HepG2 (cell line): ENCODE measurements around the gene ZAR1L.

Source experiments
- NFYB ChIP-seq: sonication (generic); formaldehyde crosslinking; IDR thresholded peaks from 2 replicates; pipeline ENCODE4 v1.4.0; 2020; ENCODE audit warnings: missing genetic modification reagents
- PBX2 ChIP-seq: IDR thresholded peaks from 2 replicates; pipeline ENCODE4 v1.6.1; 2016; ENCODE audit warnings: control low read depth
- RAD21 ChIP-seq: fragments of 450-650 bp; formaldehyde crosslinking; IDR thresholded peaks from 2 replicates; pipeline ENCODE4 v1.5.0; 2020; ENCODE audit warnings: mild to moderate bottlenecking
- YY1 ChIP-seq: IDR thresholded peaks from 2 replicates; pipeline ENCODE4 v1.6.1; 2011; ENCODE audit warnings: low read length, low read depth, moderate library complexity, mild to moderate bottlenecking; ENCODE audit not compliant: insufficient read depth, insufficient replicate concordance
- ZBTB4 ChIP-seq: sonication (generic); formaldehyde crosslinking; IDR thresholded peaks from 2 replicates; pipeline ENCODE4 v1.4.0; 2020; ENCODE audit warnings: missing genetic modification reagents, mild to moderate bottlenecking, borderline replicate concordance
- TF ChIP-seq, protein P1 (sequence below): sonication (generic); formaldehyde crosslinking; IDR thresholded peaks from 2 replicates; pipeline ENCODE4 v1.5.0; 2020; ENCODE audit warnings: mild to moderate bottlenecking, missing genetic modification reagents, moderate library complexity
- TF ChIP-seq, protein P2 (sequence below): sonication (generic); formaldehyde crosslinking; conservative IDR thresholded peaks from 2 replicates; pipeline ENCODE4 v1.8.0; 2022; ENCODE audit warnings: mild to moderate bottlenecking, moderate library complexity, missing genetic modification reagents

GRCh38 chr13:32316501-32316900, 1.3 kb upstream of the ZAR1L start:
- TF ChIP-seq PBX2 (CRISPR knock-in tag) (no peak), NFYB (CRISPR knock-in tag) (no peak), YY1 (no peak), ZBTB4 (CRISPR knock-in tag) (no peak), RAD21 (CRISPR knock-in tag) (no peak)
- TF ChIP-seq, protein P1, sequence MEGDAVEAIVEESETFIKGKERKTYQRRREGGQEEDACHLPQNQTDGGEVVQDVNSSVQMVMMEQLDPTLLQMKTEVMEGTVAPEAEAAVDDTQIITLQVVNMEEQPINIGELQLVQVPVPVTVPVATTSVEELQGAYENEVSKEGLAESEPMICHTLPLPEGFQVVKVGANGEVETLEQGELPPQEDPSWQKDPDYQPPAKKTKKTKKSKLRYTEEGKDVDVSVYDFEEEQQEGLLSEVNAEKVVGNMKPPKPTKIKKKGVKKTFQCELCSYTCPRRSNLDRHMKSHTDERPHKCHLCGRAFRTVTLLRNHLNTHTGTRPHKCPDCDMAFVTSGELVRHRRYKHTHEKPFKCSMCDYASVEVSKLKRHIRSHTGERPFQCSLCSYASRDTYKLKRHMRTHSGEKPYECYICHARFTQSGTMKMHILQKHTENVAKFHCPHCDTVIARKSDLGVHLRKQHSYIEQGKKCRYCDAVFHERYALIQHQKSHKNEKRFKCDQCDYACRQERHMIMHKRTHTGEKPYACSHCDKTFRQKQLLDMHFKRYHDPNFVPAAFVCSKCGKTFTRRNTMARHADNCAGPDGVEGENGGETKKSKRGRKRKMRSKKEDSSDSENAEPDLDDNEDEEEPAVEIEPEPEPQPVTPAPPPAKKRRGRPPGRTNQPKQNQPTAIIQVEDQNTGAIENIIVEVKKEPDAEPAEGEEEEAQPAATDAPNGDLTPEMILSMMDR, result no peak
- TF ChIP-seq, protein P2, sequence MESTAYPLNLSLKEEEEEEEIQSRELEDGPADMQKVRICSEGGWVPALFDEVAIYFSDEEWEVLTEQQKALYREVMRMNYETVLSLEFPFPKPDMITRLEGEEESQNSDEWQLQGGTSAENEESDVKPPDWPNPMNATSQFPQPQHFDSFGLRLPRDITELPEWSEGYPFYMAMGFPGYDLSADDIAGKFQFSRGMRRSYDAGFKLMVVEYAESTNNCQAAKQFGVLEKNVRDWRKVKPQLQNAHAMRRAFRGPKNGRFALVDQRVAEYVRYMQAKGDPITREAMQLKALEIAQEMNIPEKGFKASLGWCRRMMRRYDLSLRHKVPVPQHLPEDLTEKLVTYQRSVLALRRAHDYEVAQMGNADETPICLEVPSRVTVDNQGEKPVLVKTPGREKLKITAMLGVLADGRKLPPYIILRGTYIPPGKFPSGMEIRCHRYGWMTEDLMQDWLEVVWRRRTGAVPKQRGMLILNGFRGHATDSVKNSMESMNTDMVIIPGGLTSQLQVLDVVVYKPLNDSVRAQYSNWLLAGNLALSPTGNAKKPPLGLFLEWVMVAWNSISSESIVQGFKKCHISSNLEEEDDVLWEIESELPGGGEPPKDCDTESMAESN (CRISPR knock-in tag), result no peak
